ENCODE measurements around the gene ODAD4. TPM values are rescaled to one million over a fixed set of nuclear protein-coding genes. Genes with fewer than 3 reads are reported as not detected.
A peak's percentile ranks its signal among the peaks of the same experiment; 100 is the strongest.

The ODAD4 gene
- total RNA-seq, 1 donor from 2014 or later: 1.0 TPM

DNA sequence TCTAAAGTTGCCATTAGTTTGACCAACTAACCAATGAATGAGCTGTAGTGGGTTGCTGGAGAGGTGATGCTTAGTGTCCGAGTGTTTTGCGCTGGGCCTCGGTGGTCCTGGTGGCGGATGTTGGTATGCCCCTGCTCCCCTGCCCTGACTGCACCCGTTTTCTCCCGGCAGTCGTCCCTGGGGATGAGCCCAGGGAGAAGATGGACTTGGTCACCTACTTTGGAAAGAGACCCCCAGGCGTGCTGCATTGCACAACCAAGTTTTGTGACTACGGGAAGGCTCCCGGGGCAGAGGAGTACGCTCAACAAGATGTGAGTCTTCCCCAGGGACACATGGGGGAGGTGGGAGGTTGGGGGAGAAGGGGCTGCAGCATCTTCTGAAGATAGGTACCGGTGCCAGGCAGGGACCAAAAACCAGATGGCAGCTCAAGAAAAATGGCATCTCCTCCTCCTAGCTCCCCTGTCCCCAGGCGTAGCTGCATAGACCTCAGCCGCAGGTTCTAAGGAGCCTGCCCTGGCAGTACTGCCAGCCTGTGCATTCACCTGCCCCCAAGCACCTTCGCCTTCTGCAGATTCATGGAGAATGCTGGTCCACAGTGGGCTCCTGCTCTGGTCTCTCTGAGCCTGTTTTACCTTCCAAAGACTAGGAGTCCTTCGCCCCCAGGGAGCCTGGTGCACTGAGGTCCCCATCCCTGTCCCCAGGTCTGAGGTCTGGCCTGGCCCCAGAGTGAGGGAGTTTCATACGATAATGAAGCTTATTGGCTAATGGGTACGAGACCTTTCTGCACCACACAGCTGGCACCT is 41.5 kb downstream of the ODAD4 start:
- DNase-seq: no peak
- peaks cover 7% of the 10 kb centered on the region for H3K4me1 ChIP-seq
- H3K36me3 ChIP-seq: peaks cover 68% of the 10 kb centered on the region
- no peak overlapping the region for H3K27ac ChIP-seq
- H3K4me3 ChIP-seq: no peak overlapping the region
- no peaks in the 10 kb centered on the region for H3K27me3 ChIP-seq
- intact Hi-C loops (cut with DNase I): no loop called here
- H3K9me3 ChIP-seq: no peaks in the 10 kb centered on the region
- no peak for ATAC-seq
- TF ChIP-seq, protein P1, sequence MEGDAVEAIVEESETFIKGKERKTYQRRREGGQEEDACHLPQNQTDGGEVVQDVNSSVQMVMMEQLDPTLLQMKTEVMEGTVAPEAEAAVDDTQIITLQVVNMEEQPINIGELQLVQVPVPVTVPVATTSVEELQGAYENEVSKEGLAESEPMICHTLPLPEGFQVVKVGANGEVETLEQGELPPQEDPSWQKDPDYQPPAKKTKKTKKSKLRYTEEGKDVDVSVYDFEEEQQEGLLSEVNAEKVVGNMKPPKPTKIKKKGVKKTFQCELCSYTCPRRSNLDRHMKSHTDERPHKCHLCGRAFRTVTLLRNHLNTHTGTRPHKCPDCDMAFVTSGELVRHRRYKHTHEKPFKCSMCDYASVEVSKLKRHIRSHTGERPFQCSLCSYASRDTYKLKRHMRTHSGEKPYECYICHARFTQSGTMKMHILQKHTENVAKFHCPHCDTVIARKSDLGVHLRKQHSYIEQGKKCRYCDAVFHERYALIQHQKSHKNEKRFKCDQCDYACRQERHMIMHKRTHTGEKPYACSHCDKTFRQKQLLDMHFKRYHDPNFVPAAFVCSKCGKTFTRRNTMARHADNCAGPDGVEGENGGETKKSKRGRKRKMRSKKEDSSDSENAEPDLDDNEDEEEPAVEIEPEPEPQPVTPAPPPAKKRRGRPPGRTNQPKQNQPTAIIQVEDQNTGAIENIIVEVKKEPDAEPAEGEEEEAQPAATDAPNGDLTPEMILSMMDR (IDR thresholded peaks at IDR 0.05): no peak

DNA sequence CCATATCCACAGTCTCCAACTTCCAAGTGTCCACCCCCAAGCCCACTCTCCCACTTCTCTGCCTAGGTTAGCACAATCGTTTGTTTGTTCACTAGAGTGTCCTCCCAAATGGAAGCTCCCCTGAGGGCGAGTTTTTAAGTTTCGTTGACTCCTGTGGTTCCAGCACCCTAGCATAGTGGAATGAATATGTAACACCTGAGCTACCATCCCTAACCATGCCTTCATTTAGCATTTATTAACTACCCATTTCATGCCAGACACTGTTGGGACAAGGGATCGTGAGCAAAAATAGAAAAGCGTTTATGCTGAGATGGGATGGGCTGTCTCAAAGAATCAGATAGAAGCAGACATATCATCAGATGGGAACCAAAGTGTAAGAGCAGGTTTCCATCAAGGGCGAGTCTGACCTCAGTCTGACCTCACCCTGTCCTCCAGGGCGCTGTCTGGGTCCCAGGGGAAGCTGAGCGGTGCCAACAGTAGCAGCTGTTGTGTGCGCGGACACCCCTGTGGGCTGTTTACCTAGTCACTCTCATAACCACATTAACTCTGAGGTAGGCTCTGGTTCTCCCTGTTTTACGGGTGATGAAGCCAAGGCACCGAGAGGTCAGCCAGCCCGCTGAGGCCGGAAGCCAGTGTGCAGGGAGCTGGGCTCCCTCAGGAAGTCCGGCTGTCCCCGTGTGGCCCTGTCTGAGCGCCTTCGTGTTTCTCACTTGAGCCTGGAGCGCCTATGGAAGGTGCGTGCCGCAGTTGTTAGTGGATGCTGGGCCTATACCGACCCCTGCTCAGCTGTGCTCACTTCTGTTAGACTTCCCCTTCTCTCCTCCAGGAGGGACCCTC is 42.4 kb downstream of the ODAD4 start:
- no peak overlapping the region for H3K4me3 ChIP-seq
- peak; percentile 35 for ATAC-seq
- no peaks in the 10 kb centered on the region for H3K27me3 ChIP-seq
- peaks cover 3% of the 10 kb centered on the region for H3K4me1 ChIP-seq
- no peak overlapping the region for H3K27ac ChIP-seq
- DNase-seq: no peak
- no peaks in the 10 kb centered on the region for H3K9me3 ChIP-seq
- intact Hi-C loops (cut with DNase I): no loop called here
- H3K36me3 ChIP-seq: peaks cover 77% of the 10 kb centered on the region
- TF ChIP-seq, protein P1 (IDR thresholded peaks at IDR 0.05): no peak

DNA sequence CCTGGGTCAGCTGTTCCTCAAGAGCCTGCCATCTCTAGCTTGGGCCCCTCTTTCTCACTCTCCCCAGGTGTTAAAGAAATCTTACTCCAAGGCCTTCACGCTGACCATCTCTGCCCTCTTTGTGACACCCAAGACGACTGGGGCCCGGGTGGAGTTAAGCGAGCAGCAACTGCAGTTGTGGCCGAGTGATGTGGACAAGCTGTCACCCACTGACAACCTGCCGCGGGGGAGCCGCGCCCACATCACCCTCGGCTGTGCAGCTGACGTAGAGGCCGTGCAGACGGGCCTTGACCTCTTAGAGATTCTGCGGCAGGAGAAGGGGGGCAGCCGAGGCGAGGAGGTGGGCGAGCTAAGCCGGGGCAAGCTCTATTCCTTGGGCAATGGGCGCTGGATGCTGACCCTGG is 43.0 kb downstream of the ODAD4 start:
- DNase-seq (no peak), ATAC-seq (no peak)
- intact Hi-C loops (cut with DNase I): no loop called here
- H3K4me3 ChIP-seq: no peak overlapping the region
- H3K27me3 ChIP-seq: no peaks in the 10 kb centered on the region
- H3K27ac ChIP-seq: no peak overlapping the region
- peaks cover 80% of the 10 kb centered on the region for H3K36me3 ChIP-seq
- H3K4me1 ChIP-seq: no peaks in the 10 kb centered on the region
- H3K9me3 ChIP-seq: no peaks in the 10 kb centered on the region
- TF ChIP-seq, protein P1 (IDR thresholded peaks at IDR 0.05): no peak

DNA sequence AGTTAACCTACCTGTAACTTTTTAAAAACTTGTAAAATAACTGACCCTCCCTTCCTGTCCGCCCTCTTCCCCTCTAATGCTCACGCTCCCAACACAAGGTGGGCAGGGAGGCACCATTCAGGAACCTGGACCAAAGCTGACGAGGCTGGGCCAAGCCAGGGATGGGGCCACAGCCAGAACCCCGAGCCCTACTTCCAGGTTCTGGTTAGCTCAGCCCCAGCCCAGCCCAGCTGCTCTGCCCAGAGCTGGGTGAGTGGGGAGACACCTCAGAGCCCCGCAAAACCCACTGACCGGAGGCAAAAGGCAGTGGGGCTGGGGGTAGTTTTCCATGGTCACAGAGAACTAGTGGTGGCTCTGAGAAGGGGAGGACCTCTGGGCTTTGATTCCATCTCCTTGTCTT is 43.6 kb downstream of the ODAD4 start:
- peaks cover 83% of the 10 kb centered on the region for H3K36me3 ChIP-seq

DNA sequence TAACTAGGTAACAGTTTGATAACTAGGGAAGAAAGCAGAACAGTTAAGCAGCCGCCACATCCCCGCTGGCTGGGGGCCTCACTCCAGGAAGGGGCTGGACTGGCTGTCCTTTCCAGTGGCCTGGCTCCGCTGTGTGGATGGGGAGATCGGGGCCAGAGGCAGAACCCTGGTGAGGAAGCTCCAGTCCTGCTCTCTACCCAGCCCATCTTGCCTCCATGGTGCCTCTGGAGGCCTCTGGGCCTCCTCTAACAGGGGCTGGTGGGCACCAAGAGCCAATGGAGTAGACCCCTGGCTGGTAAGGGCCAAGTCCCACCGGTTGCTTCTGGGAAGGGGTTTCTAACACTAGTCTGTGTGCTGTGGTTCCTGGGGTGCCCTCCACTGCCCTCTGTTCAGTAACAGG is 44.2 kb downstream of the ODAD4 start:
- no peak for DNase-seq
- peaks cover 81% of the 10 kb centered on the region for H3K36me3 ChIP-seq
- TF ChIP-seq, protein P1 (IDR thresholded peaks at IDR 0.05): no peak
- intact Hi-C loops (cut with DNase I): no loop called here
- H3K4me1 ChIP-seq: no peaks in the 10 kb centered on the region
- no peaks in the 10 kb centered on the region for H3K9me3 ChIP-seq
- no peak overlapping the region for H3K27ac ChIP-seq
- H3K4me3 ChIP-seq: no peak overlapping the region
- H3K27me3 ChIP-seq: no peaks in the 10 kb centered on the region
- no peak for ATAC-seq

More for the DNA sequence above, 43.6 kb downstream of the ODAD4 start:
- no peak for ATAC-seq
- H3K4me3 ChIP-seq: no peak overlapping the region
- H3K27me3 ChIP-seq: no peaks in the 10 kb centered on the region
- no peak for DNase-seq
- no peak overlapping the region for H3K27ac ChIP-seq
- no peaks in the 10 kb centered on the region for H3K9me3 ChIP-seq
- TF ChIP-seq, protein P1 (IDR thresholded peaks at IDR 0.05): no peak
- intact Hi-C loops (cut with DNase I): no loop called here
- H3K4me1 ChIP-seq: no peaks in the 10 kb centered on the region
